Stimulated activated CD8-positive, alpha-beta memory T cell treated with anti-CD3 and anti-CD28 coated beads, Interleukin-2, amount 100 ng/mL, for 1 hour (primary cell): ENCODE measurements around the gene CTU2.

ENCODE experiments used
- DNase-seq, 2 donors: peaks; one replicate each; pipeline ENCODE4 v3.0.0-alpha.2; 2020; ENCODE audit warnings: low read depth in 2 of 2

Gene CTU2

DNA sequence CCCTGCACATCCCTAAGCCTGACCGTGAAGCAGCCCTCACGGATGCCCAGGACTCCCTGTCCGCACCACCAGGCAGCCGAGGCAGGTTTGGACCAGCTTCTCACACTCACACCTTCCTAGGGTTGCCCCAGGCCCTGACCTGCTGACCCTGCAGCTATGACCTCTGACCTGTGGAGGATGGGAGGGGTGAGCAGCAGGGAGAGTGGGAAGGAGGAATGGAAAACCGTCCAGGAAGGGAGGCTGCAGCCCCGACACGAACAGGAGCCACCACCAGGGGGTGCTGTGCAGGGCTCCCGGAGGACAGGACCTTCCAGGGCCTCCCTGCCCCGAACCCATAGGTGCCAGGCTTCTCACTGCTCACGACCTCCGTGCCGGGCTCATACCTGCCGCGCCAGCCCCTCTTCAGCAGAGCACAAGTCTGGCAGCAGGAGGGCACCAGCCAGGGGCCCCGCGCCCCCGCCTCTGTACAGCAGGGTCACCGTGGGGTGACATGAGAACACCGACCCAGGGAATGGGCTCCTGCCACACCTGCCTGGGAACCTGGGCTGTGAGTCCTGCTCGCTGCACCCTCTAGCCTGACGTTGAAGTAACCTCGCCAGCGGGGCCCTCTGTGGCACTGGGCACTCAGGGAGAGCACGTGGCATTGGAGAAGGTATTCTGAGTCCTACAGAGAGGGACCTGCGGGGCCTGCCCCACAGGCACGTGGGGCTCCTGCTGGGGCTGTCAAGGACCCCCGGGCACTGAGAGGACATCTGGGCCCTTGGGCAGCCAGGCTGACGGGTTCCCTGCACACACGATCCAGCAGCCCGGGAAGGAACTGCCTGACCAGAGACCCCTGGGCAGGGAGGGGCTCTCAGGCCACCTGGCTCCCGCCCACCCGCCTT, 37.6 kb downstream of the CTU2 start:
- peak; percentile 48 to 65 for DNase-seq

- no peak for DNase-seq
Measured at GRCh38 chr16:88744577-88745521, 38.5 kb downstream of the CTU2 start.

DNA sequence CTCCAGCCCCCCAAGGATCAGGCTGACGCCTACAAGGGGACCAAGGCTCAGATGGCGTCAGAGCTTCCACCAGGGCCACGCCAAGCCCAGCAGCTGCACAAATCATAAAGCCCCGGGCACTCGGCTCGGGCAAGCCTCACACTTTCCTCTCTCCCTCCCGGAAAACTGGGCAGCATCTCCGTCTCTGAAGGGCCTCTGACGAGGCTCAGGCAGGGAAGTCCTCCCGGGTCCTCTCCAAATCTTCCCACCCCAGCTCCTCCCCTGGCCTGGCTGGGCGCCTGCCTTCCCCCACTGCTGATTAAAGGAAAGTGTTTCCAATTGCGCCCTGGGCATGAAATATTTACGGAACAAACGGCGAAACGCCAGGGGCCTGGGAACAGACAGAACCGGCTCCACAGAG, 40.2 kb downstream of the CTU2 start:
- DNase-seq, result no peak

GRCh38 chr16:88747588-88748301, 41.4 kb downstream of the CTU2 start:
- no peak for DNase-seq

GRCh38 chr16:88748364-88748763, 42.1 kb downstream of the CTU2 start:
- no peak for DNase-seq

- DNase-seq, result no peak
Measured at GRCh38 chr16:88749358-88749757, 43.1 kb downstream of the CTU2 start.

GRCh38 chr16:88750854-88751253, 44.6 kb downstream of the CTU2 start:
- DNase-seq, result no peak

DNA sequence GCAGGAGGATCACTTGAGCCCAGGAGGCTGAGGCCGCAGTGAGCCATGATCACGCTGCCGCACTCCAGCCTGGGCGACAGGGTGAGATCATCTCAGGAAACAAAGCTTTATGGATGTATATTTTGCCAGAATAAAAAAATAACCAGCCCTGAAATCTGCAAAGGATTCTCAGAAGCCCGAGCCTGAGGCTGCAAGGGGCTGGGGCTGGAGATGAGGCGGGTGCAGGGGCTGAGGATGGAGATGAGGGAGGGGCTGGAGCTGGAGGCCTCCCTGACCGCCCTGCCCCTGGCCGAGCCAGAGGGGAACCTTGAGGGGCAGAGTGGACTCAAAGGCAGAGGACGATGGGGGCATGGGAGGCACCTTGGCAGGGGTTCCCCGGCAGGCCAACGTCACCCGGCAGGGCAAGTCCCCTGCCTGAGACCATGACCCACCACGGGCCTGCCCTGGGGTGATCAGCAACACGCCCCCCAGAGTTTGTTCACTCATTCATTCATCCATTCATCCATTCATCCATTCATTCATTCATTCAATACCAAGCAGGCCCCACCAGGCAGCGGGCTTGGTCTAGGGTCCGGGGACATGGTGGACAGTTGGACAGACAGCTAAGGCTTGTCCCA, 46.2 kb downstream of the CTU2 start:
- DNase-seq, result no peak

- DNase-seq, result no peak
Measured at GRCh38 chr16:88753191-88753590, 46.9 kb downstream of the CTU2 start.

GRCh38 chr16:88753602-88754001, 47.3 kb downstream of the CTU2 start:
- DNase-seq, result no peak

DNA sequence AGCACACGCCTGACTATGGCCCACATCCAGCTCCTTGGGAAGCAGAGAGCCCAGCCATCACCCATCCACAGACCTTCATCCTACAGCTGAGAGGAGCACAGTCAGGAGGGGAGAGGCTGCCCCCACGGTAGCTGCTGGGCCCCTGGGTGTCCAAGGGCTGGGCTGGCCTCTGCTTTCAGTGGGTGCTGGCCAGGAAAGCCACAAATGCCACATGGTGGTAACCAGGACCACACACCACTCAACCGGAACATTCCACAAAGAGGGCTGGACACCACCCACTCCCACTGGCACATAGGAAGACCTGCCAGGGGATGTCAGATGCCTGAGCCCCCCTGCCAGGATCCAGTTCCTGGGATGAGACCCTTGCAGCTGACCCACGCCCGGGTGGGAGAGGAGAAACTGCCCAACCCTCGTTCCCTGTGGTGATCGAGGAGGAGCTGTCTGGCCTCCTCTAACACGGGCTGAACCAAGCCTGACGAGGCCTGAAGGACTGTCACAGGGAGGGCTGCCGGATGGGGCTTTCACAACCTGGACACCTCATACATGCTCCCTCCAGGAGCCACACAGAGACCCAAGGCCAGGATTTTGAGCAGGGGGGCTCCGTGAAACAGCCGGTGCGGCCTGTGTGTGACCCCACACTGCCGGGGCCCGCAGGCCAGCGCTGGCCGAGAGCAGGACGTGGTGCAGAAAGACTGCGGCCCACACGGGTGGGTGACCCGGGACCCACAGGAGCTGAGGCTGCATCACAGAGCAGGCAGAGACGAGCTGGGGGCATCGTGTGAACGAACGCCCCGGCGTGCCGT, 48.0 kb downstream of the CTU2 start:
- no peak for DNase-seq

- no peak for DNase-seq
Measured at GRCh38 chr16:88754912-88755744, 48.8 kb downstream of the CTU2 start.

GRCh38 chr16:88755745-88756443, 49.6 kb downstream of the CTU2 start:
- no peak for DNase-seq

DNA sequence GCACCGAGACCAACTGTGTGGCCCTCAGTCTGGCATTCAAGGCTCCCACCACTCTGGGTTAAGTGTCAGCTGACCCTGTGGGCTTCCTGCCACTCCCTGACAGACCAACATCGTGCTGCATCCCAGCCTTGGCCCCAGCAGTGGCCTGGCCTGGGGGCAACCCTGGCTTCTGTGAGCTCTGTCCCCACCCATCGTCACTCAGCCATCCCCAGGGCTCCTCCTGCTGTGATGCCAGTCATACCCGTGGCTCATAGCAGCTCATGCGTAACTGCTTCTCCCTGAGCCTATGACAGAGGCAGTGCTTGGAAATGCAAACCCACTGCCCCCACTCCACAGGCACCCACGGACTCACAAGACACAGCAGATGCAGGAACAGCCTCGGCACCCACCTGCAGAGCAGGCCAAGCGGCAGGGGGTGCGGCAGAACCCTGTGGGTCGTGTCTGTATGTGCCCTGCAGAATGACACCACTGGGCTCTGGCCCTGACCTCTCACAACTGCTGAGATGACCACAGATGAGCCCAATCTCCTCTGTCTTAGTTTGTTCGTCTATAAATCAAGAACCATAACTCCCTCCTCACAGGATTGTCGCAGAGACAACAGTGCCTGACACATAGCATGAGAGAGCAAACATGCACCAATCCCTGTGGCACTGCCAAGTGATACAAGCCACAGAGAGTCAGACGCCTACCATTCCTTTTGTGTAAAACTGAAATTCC, 52.1 kb downstream of the CTU2 start:
- DNase-seq, result no peak

GRCh38 chr16:88758944-88759244, 52.6 kb downstream of the CTU2 start:
- no peak for DNase-seq

GRCh38 chr16:88759245-88759975, 53.1 kb downstream of the CTU2 start:
- no peak for DNase-seq

GRCh38 chr16:88759976-88760350, 53.7 kb downstream of the CTU2 start:
- no peak for DNase-seq
